ENCODE data around the gene NLRP5. TPM values are rescaled to one million over a fixed set of nuclear protein-coding genes. Genes with fewer than 3 reads are reported as not detected.
A peak's percentile ranks its signal among the peaks of the same experiment; 100 is the strongest.

NLRP5 gene
- total and polyA plus RNA-seq, 2 of the 8 experiments (the other 6 are each of a cell fraction or from before 2014, with no cell fraction given) = not detected

DNA sequence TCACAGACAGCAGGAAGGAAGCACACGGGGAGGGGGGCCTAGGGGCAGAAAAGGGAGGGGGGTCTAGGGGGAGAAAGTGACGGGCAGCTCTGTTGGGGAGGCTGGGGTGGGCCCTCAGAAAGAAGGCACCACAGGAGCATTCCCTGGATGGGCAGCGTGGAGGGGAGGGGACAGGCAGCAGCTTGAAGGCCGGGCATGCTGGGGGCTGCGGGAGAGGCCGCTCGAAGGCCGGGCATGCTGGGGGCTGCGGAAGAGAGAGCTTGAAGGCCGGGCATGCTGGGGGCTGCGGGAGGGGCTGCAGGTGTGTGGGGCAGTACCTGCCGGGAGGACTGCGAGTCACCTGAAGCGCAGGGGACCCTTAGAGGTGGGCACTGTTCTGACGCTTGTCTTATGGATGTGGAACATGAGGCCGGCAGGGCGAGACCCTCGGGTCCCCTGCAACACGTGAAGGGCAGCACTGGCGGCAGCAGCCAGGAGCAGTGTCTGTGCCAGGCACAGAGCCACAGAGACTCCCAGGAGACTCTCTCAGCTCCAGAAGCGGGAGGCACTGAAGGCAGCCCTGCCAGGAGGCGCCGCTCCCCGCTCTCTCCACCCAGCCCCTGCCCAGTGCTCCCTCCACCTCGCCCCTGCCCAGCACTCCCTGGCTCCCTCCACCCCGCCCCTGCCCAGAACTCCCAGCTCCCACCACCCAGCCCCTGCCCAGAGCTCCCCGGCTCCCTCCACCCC is 121.2 kb downstream of the NLRP5 start:
- 77% methylated on average over 19 of the region's 27 CpGs; no CpG with 5 or more reads in 1 of the 2 experiments for WGBS, 2 experiments (ENCODE audit: extremely low coverage in 1 of 2, insufficient coverage in 1 of 2, insufficient read length in 1 of 2, insufficient replicate concordance in 2 of 2, low coverage in 1 of 2, low lambda C conversion rate in 2 of 2, missing lambda C conversion rate in 1 of 2)
- Histone ChIP-seq H3K27ac (ENCODE audit: low read depth, low read length) (no peak overlapping the region), H4K91ac (replicated peaks; ENCODE audit: insufficient read length, low read length) (no peak overlapping the region), H2AK5ac (ENCODE audit: low read depth, low read length) (no peak overlapping the region), H3K36me3 (ENCODE audit: control insufficient read depth in 2 of 4, insufficient read depth in 4 of 4, low read length in 3 of 4) (no peaks in the 10 kb centered on the region), H3K23ac (ENCODE audit: insufficient read length) (no peak overlapping the region), H4K5ac (ENCODE audit: insufficient read length, low read depth, low read length) (no peak overlapping the region), H2BK20ac (ENCODE audit: low read length) (no peak overlapping the region), H3K4me2 (ENCODE audit: insufficient read depth in 1 of 2, low read depth in 2 of 2, low read length in 2 of 2) (peak overlapping the region in 1 of 2 experiments; percentile 7; a peak in 2 of 4 replicates), H3K79me1 (ENCODE audit: low read depth, low read length) (peaks cover 15% of the 10 kb centered on the region), H3K18ac (ENCODE audit: extremely low read depth, low read length) (no peak overlapping the region), H2BK15ac (ENCODE audit: low read length) (no peak overlapping the region), H3K14ac (ENCODE audit: insufficient read length) (no peak overlapping the region), H3K56ac (replicated peaks; ENCODE audit: insufficient read length, low read depth, low read length) (no peak overlapping the region), H3K79me2 (ENCODE audit: control insufficient read depth in 1 of 2, insufficient read depth in 2 of 2, low read length in 2 of 2) (peaks cover 31 to 88% of the 10 kb centered on the region in 2 experiments), H3K23me2 (ENCODE audit: low read depth, low read length) (no peaks in the 10 kb centered on the region), H4K20me1 (replicated peaks in 1 of 2; ENCODE audit: control insufficient read depth in 1 of 2, insufficient read depth in 2 of 2, low read length in 2 of 2) (peaks cover 53 to 55% of the 10 kb centered on the region in 2 experiments), H3K4me1 (replicated peaks in 1 of 4; ENCODE audit: control insufficient read depth in 3 of 4, insufficient read depth in 4 of 4, low read length in 3 of 4) (peaks cover 0 to 44% (median 29%) of the 10 kb centered on the region in 4 experiments; a peak in 6 of 7 replicates), H4K8ac (ENCODE audit: extremely low read depth, insufficient read depth, low read length) (peak overlapping the region; percentile 1; the same call in 1 of the 2 replicates), H3K9me3 (ENCODE audit: insufficient read depth in 2 of 2, low read depth in 1 of 2, low read length in 1 of 2) (no peaks in the 10 kb centered on the region), H3K9ac (replicated peaks in 1 of 4; ENCODE audit: extremely low read depth in 1 of 4, low read depth in 3 of 4, low read length in 3 of 4) (no peak overlapping the region), H2AFZ (ENCODE audit: low read length) (no peak overlapping the region), H3K27me3 (replicated peaks in 1 of 4; ENCODE audit: control insufficient read depth in 3 of 4, extremely low read depth in 1 of 4, insufficient read depth in 3 of 4, low read length in 3 of 4) (no peaks in the 10 kb centered on the region; a peak in 1 of 7 replicates), H2BK12ac (ENCODE audit: low read depth, low read length) (no peak overlapping the region), H2BK5ac (ENCODE audit: low read depth, low read length) (peak overlapping the region; percentile 60; the same call in 1 of the 2 replicates), H3K4me3 (ENCODE audit: extremely low read depth in 1 of 4, insufficient read depth in 2 of 4, low read depth in 3 of 4, low read length in 4 of 4) (no peak overlapping the region), H3K4ac (replicated peaks; ENCODE audit: insufficient read length, low read depth, low read length) (no peak overlapping the region), H2BK120ac (replicated peaks; ENCODE audit: low read depth, low read length) (no peak overlapping the region)
- ChIA-PET POLR2A (ENCODE audit: partially characterized antibody) (interaction anchor here (0.6 to 6.0 kb wide), 12 partner anchors 8 to 451 kb away, joined by 3 to 51 read pairs (median 4); partner anchors contain the start of genes ZNF444 and ZNF787), CTCF (ENCODE audit: partially characterized antibody) (interaction anchor here (1.1 to 1.9 kb wide), 4 partner anchors 11 to 202 kb away, joined by 4 to 8 read pairs (median 5); no protein-coding TSS in a partner anchor)
- FAIRE-seq (no peak), DNase-seq (ENCODE audit: low read depth in 1 of 2, low spot score in 2 of 2) (no peak)
- peak; percentile 59; the same call in 1 of the 2 replicates for TF ChIP-seq EGR1 (IDR thresholded peaks at IDR 0.05; ENCODE audit: borderline replicate concordance, low read depth, low read length)
- TF ChIP-seq, protein P1, sequence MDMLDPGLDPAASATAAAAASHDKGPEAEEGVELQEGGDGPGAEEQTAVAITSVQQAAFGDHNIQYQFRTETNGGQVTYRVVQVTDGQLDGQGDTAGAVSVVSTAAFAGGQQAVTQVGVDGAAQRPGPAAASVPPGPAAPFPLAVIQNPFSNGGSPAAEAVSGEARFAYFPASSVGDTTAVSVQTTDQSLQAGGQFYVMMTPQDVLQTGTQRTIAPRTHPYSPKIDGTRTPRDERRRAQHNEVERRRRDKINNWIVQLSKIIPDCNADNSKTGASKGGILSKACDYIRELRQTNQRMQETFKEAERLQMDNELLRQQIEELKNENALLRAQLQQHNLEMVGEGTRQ (IDR thresholded peaks at IDR 0.05; ENCODE audit: low read length) = no peak
